ENCODE results near the gene VSTM2B.

GRCh38 chr19:29549105-29550070 lies 23.6 kb downstream of the VSTM2B start:
- TF ChIP-seq CTCF (conservative IDR thresholded peaks at IDR 0.05) (no peak), ZFX (IDR thresholded peaks at IDR 0.05) (no peak)

Data from C4-2B (cell line).